Medulla oblongata (tissue), 1 donor: ENCODE data around the gene LILRA5.
"Not testable (repeated sequence)": the region's sequence is repeated elsewhere in the genome, so short reads cannot be mapped to it uniquely, and the experiment has no call there.

Experiments used
- DNase-seq: peaks from one replicate; pipeline ENCODE4 v3.0.0-alpha.2; 2015; ENCODE audit errors: extremely low spot score

LILRA5 gene

GRCh38 chr19:54302257-54302656 lies 10.7 kb downstream of the LILRA5 start:
- DNase-seq, result peak; percentile 78

DNA sequence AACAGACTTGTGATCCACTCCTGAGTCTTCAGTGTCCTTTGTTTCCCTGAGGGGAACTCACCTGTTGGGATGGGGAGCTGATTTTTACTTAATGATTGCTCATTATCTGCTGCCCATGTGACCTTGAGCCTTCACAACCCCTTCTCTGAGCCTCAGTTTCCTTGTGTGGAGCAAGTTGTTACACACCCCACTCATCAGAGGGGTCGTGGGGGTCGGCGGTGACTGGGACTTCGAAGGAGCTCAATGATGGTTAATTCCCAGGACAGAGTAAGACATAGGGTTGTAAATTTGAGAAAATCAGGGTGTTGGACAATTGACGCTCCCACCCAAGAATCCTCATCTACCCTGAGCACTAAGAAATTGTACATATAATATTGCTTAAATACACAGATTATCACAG lies 13.5 kb downstream of the LILRA5 start:
- no peak for DNase-seq

- DNase-seq, result no peak
Measured at GRCh38 chr19:54299126-54299498, 13.9 kb downstream of the LILRA5 start.

DNA sequence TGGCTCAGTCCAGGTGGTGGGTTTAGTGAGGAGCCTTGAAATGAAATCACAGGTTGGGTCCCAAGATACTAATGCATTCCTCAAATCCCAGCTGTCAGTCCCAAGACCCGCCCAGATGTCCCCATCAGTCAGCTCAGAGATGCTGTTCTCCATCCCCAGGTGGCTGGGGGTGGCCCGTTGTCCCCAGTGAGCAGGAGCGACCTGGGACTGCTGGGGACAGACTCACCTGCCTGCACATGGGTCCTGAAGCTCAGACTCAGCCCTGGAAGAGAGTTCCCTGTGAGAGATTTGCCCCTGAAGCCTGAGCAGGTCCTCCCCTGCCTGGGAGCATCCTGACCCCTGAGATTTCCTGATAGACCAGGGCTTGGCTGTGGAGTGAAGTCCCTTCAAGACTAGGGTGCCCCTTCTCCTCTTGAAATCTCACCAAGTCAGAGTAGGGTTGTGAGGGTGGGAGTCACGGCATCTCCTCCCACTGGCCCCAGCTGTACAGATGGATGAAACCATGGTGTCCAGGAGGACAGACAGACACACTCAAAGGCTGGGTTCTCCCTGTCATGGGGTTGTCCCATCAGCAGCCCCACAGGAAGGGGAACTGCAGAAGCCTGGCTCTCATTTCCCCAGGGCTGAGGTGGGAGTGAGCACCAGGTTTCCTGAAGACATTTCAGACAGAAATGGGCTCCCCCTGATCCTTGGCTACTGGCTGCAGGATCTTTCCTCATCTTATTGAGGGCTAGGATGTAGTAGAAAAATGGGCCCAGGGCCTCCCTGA lies 14.4 kb downstream of the LILRA5 start:
- DNase-seq, result no peak

GRCh38 chr19:54297759-54298305 lies 15.1 kb downstream of the LILRA5 start:
- no peak for DNase-seq

- no peak for DNase-seq
Measured at GRCh38 chr19:54294539-54294938, 18.4 kb downstream of the LILRA5 start.

GRCh38 chr19:54289160-54289559 lies 23.8 kb downstream of the LILRA5 start:
- DNase-seq, result not testable (repeated sequence)

DNA sequence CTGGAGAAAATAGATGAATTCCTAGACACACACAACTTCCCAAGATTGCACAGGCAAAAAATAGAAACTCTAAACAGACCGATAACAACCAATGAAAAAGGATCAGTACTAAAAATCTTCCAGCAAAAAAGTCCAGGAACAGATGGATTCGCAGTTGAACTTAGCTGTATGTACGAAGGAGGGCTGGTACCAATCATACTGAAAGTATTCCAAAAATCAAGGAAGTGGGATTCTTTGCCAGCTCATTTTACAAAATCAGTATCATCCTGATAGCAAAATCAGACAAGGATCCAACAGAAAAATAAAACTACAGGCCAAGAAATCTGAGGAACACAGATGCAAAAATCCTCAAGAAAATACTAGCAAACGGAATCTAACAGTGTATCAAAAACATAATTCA lies 25.5 kb downstream of the LILRA5 start:
- no peak for DNase-seq

- not testable (repeated sequence) for DNase-seq
Measured at GRCh38 chr19:54286283-54286682, 26.7 kb downstream of the LILRA5 start.

DNA sequence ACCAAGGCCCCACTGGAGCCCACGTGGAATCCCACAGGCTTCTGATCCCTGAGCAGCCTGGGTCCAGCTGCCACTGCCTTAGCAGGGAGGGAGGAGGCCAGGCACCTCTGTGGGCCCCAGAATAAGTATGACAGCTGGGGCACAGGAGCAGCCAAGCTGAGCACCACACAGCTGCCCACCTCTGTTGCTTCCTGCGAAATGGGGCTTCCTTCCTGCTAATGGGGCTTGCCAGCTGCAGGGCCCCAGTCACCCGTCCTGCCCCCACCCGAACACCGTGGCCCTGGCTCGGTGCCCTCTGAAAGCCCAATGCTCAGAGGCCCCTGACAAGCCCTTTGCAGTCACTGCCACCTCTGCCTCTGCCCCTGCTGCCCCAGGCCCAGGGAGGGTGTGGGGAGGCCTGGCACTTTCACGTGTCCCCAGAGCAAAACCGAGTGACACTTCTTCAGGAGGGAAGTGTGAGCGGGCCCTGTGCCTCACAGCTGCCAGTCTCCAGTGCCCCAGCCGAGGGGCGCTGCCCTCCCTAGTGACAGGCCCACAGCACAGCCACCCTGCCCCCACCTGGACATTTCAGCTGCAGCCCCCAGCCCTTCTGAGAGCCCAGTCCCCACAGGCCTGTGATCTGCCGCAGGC lies 27.4 kb downstream of the LILRA5 start:
- DNase-seq, result not testable (repeated sequence)

DNA sequence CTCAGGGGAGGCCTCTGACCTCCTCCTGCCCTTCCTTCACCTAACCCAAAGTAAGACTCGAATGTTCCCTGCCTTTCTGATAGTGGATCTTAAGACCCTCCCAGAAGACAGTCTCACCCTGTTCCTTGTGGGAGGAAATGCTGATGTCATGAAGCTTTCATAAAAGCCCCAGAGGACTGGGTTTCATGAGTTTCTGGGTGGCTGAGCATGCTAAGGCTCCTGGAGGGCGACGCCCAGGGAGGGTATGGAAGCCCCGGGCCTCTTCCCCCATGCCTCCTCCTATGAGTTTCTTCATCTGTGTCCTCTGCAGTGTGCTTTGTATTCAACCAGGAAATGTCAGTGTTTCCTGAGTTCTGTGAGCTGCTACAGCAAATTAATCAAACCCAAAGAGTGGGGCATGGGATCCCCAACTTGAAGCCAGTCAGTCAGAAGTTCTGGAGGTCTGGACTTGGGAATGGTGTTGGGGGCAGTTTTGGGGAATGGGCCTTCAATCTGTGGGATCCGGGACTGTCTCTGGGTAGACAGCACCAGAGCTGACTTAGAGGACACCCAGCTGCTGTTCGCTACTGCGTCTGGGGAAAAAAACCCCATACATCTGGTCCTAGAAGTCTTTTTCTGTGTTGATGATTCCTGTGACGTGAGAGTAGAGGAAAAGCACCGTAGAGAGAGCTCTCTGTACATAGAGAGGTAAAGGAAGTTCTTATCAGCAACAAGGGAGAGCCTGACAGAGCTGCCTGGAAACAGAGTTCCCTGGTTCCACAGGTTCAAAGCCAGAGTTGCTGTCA lies 30.1 kb downstream of the LILRA5 start:
- no peak for DNase-seq

GRCh38 chr19:54281729-54282075 lies 31.3 kb downstream of the LILRA5 start:
- DNase-seq, result not testable (repeated sequence)

DNA sequence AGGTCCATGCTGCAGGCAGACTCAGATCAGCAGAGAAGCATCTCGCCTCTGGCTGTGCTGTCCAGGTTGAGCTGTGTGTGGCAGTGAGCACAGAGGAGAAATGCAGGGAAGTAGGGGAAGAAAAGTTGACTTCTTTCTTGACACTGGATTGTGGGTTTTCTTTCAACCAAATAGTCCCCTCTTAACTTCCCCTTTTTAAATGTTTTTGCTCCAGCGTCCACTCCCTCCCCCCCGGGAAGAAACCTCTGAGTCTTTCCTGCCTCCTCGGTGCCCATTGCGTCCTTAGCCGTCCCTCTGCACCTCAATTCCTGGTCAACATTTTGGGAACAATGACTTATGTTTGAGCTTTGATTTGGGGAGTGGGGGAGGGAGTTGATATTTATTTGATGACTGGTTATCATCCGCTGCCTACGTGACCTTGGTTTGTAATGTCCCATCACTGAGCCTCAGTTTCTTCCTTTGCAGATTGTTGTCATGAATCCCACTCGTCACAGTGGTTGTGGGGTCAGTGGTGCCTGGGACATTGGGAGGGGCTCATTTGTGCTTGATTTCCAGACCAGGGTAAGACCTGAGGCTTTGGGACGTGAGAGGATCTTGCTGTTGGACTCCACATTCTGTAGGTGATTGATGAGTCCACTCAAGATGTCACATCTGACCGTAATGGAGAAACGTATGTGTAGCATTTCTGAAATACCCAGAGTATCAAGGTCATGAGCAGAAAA lies 31.8 kb downstream of the LILRA5 start, which contains the start of gene LILRB2:
Gene LILRB2, minus strand, starts transcription at position 104 of the 722 bp plus-strand sequence. CDS start 614 bp downstream, outside the sequence.
- DNase-seq, result peak; percentile 55

DNA sequence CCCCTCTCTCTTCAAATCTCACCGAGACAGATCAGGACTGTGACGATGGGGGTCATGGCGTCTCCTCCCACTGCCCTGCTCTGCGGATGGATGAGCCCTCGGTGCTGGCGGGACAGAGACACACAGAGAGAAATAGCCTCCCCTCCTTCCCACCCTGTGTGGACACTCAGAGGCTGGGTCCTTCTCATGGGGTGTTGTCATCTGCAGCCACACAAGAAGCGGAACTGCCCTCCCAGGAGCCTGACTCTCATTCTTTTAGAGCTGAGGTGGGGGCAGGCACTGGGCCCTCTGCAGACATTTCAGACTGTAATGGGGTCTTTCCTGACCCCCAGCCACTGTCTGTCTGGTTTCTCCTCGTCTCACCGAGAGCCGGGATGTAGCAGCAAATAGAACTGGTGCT lies 32.5 kb downstream of the LILRA5 start:
- peak; percentile 29 for DNase-seq

- DNase-seq, result not testable (repeated sequence)
Measured at GRCh38 chr19:54280025-54280424, 32.9 kb downstream of the LILRA5 start.

DNA sequence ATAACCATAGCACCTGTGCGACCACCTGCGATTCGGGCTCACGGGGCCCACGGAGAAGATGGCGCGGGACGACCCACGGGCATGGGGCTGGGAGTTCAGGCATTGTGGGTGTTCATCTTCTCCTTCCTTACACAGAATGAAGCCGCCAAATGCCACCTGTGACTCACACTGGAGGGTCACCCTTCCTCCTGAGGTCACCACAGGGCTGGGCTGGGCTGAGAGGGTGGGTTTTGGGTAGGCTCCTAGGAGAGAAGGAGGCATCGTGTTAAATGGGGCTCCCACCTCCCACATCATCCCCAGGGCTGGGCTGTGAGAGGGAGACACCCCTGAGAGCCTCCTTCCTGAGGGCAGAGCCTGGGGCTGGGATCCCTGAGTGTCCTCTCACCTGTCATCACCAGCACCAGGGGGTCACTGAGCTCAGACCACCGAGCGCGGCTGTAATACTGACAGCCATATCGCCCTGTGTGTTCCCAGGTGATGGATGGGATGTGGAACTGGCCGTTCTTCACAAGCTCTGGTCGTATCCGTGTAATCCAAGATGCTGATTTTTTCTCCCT lies 33.5 kb downstream of the LILRA5 start:
- DNase-seq, result no peak

- not testable (repeated sequence) for DNase-seq
Measured at GRCh38 chr19:54278571-54279195, 34.3 kb downstream of the LILRA5 start.

DNA sequence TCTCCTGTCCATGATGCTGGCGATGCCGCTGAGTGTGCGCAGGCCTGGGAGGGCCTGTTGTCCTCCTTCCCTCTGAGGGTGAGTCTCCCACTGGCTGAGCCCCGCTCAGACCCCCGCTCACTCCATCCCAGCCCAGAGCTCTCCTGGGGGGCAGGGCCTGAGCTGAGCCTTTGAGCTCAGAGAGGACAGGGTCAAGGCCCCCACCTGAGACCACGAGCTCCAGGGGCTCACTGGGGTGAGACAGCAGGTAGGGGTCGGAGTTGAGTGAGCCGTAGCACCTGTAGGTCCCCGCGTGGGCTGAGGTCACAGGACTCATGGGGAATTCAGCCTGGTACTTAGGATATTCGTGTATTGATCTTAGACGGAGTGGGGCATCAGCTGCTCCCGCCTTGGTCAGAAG lies 34.9 kb downstream of the LILRA5 start:
- DNase-seq, result not testable (repeated sequence)

GRCh38 chr19:54277111-54277615 lies 35.8 kb downstream of the LILRA5 start:
- DNase-seq, result not testable (repeated sequence)

GRCh38 chr19:54275951-54276350 lies 37.0 kb downstream of the LILRA5 start:
- no peak for DNase-seq

GRCh38 chr19:54274516-54274915 lies 38.5 kb downstream of the LILRA5 start:
- not testable (repeated sequence) for DNase-seq
